Measurements from ENCODE around the gene HS2ST1. TPM values are rescaled to one million over a fixed set of nuclear protein-coding genes. Genes with fewer than 3 reads are reported as not detected.
A peak's percentile ranks its signal among the peaks of the same experiment; 100 is the strongest.

The HS2ST1 gene
- total RNA-seq, 2 donors from 2014 or later: 7.7 TPM

GRCh38 chr1:87149241-87150041 lies 235.0 kb downstream of the HS2ST1 start:
- Histone ChIP-seq H3K4me1 (peaks cover 0 to 17% of the 10 kb centered on the region in 2 donors), H3K9me3 (no peaks in the 10 kb centered on the region), H3K27ac (peak overlapping the region; percentile 17 to 51), H3K4me3 (no peak overlapping the region), H3K27me3 (no peaks in the 10 kb centered on the region), H3K36me3 (no peaks in the 10 kb centered on the region)
- TF ChIP-seq CTCF (IDR thresholded peaks at IDR 0.05): no peak
- DNase-seq (ENCODE audit: low spot score): no peak

DNA sequence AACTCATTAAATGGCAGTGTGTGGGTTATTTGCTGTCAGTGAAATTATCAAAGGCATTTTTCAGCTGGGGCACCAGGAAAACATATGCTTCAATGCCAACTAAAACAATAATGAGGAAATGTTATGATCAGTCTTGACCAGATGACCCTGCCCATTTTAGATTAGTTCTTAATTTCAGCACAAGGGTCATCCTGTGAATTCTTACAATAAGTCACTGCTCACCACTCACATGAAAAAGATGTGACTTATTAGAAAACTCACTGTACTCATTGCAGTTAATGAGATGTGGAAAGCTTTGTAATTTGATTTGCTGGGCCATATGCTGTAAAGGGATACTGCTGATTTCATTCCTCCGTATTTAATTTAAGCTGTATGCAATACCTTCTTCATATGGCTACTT lies 235.7 kb downstream of the HS2ST1 start:
- peaks cover 0 to 17% of the 10 kb centered on the region in 2 donors for H3K4me1 ChIP-seq
- no peaks in the 10 kb centered on the region for H3K27me3 ChIP-seq
- DNase-seq (ENCODE audit: low spot score): no peak
- H3K4me3 ChIP-seq: no peak overlapping the region
- H3K36me3 ChIP-seq: no peaks in the 10 kb centered on the region
- TF ChIP-seq CTCF (IDR thresholded peaks at IDR 0.05): no peak
- no peaks in the 10 kb centered on the region for H3K9me3 ChIP-seq
- no peak overlapping the region for H3K27ac ChIP-seq

GRCh38 chr1:87151500-87152421 lies 237.3 kb downstream of the HS2ST1 start:
- peak; percentile 82 for DNase-seq (ENCODE audit: low spot score)
- H3K27me3 ChIP-seq: no peaks in the 10 kb centered on the region
- H3K4me3 ChIP-seq: peak overlapping the region in 1 of 2 donors; percentile 37
- H3K27ac ChIP-seq: peak overlapping the region; percentile 53 to 71
- peak in 1 of 2 donors; percentile 79 for TF ChIP-seq CTCF (IDR thresholded peaks at IDR 0.05)
- no peaks in the 10 kb centered on the region for H3K36me3 ChIP-seq
- H3K9me3 ChIP-seq: no peaks in the 10 kb centered on the region
- H3K4me1 ChIP-seq: peaks cover 0 to 17% of the 10 kb centered on the region in 2 donors

GRCh38 chr1:87154384-87154783 lies 239.9 kb downstream of the HS2ST1 start:
- Histone ChIP-seq H3K4me3 (no peak overlapping the region), H3K36me3 (no peaks in the 10 kb centered on the region), H3K9me3 (no peaks in the 10 kb centered on the region), H3K4me1 (peaks cover 0 to 17% of the 10 kb centered on the region in 2 donors), H3K27me3 (no peaks in the 10 kb centered on the region), H3K27ac (no peak overlapping the region)
- TF ChIP-seq CTCF (IDR thresholded peaks at IDR 0.05): no peak
- no peak for DNase-seq (ENCODE audit: low spot score)

DNA sequence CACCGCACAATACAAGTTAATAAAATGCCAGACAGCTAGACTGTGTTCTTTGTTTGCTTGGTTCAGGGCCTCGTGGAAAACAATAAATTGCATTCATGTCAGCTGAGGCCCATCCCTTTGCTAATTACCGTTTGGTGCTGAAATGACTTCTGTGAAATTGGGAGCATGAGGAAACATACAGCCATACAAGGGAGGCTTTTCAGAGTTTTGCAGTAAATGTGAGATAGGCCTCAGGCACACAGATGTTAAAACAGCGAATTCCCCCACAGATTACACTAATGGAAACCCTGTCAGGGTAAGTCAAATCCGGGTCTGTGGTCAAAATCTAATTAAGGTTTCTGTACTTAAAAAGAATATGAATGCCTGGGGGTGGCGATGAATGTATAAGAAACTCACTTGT lies 240.7 kb downstream of the HS2ST1 start:
- no peak for TF ChIP-seq CTCF (IDR thresholded peaks at IDR 0.05)
- no peaks in the 10 kb centered on the region for H3K9me3 ChIP-seq
- no peak overlapping the region for H3K27ac ChIP-seq
- no peaks in the 10 kb centered on the region for H3K36me3 ChIP-seq
- DNase-seq (ENCODE audit: low spot score): no peak
- H3K4me3 ChIP-seq: no peak overlapping the region
- peaks cover 0 to 17% of the 10 kb centered on the region in 2 donors for H3K4me1 ChIP-seq
- no peaks in the 10 kb centered on the region for H3K27me3 ChIP-seq
